OCI-LY7 (cell line): ENCODE data around the gene ROBO3.

Source experiments
- EZH2phosphoT487 ChIP-seq: fragments of 200-600 bp; sonication (generic); IDR thresholded peaks from 2 replicates; pipeline ENCODE4 v1.6.1; 2018; ENCODE audit warnings: low read depth, borderline replicate concordance, mild to moderate bottlenecking, mixed run types, antibody characterized with exemption, low read length, moderate library complexity, mixed read lengths
- TF ChIP-seq, protein P1 (sequence below): fragments of 200-600 bp; sonication (generic); conservative IDR thresholded peaks from 2 replicates; pipeline ENCODE4 v1.5.1; 2014; ENCODE audit warnings: mild to moderate bottlenecking, antibody characterized with exemption, low read length, moderate library complexity, mixed read lengths

DNA sequence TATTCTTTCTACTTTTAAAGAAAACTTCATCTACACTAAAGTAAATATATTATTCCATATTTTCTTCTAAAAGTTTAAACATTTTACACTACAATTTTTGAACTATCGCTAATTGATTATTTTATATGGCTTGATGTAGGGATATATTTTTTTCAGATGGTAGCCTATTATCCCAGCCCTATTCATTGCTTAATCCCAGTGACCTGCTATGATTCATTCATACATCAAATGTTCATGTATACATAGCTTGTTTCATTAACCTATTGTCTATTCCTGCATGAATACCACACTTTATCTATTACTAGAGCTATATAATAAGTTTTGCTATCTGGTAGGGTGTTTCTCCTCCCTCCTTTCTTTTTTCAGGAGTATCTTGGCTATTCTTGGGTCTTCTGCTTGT is 37.4 kb downstream of the ROBO3 start:
- TF ChIP-seq, protein P1, sequence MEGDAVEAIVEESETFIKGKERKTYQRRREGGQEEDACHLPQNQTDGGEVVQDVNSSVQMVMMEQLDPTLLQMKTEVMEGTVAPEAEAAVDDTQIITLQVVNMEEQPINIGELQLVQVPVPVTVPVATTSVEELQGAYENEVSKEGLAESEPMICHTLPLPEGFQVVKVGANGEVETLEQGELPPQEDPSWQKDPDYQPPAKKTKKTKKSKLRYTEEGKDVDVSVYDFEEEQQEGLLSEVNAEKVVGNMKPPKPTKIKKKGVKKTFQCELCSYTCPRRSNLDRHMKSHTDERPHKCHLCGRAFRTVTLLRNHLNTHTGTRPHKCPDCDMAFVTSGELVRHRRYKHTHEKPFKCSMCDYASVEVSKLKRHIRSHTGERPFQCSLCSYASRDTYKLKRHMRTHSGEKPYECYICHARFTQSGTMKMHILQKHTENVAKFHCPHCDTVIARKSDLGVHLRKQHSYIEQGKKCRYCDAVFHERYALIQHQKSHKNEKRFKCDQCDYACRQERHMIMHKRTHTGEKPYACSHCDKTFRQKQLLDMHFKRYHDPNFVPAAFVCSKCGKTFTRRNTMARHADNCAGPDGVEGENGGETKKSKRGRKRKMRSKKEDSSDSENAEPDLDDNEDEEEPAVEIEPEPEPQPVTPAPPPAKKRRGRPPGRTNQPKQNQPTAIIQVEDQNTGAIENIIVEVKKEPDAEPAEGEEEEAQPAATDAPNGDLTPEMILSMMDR = no peak
- TF ChIP-seq EZH2phosphoT487 = no peak
